ENCODE data around the gene ITIH6.
A peak's percentile ranks its signal among the peaks of the same experiment; 100 is the strongest.
"Not testable (repeated sequence)": the region's sequence is repeated elsewhere in the genome, so short reads cannot be mapped to it uniquely, and the experiment has no call there.

ITIH6 gene

GRCh38 chrX:54808605-54809483 is 10.8 kb upstream of the ITIH6 start:
- peak; percentile 67 to 78 for DNase-seq (ENCODE audit: low read depth in 1 of 2, low spot score in 1 of 2)

GRCh38 chrX:54808109-54808604 is 10.1 kb upstream of the ITIH6 start:
- DNase-seq (ENCODE audit: low read depth in 1 of 2, low spot score in 1 of 2) = peak; percentile 6 to 15

- DNase-seq (ENCODE audit: low read depth in 1 of 2, low spot score in 1 of 2) = peak; percentile 13 to 27
Observed at GRCh38 chrX:54807524-54808108, 9.6 kb upstream of the ITIH6 start, which contains the start of gene MAGED2. Gene MAGED2 (plus strand): TSS chrX:54807745. CDS start chrX:54809332, 1,587 bp downstream.

GRCh38 chrX:54799046-54799445 is 991 bp upstream of the ITIH6 start:
- no peak for DNase-seq (ENCODE audit: low read depth in 1 of 2, low spot score in 1 of 2)

- no peak for DNase-seq (ENCODE audit: low read depth in 1 of 2, low spot score in 1 of 2)
Observed at GRCh38 chrX:54794795-54795194, 3.3 kb downstream of the ITIH6 start.

- no peak for DNase-seq (ENCODE audit: low read depth in 1 of 2, low spot score in 1 of 2)
Observed at GRCh38 chrX:54794028-54794427, 4.0 kb downstream of the ITIH6 start.

- DNase-seq (ENCODE audit: low read depth in 1 of 2, low spot score in 1 of 2) = not testable (repeated sequence)
Observed at GRCh38 chrX:54789405-54789804, 8.7 kb downstream of the ITIH6 start.

- no peak for DNase-seq (ENCODE audit: low read depth in 1 of 2, low spot score in 1 of 2)
Observed at GRCh38 chrX:54788446-54788845, 9.6 kb downstream of the ITIH6 start.

GRCh38 chrX:54786967-54787366 is 11.1 kb downstream of the ITIH6 start:
- no peak for DNase-seq (ENCODE audit: low read depth in 1 of 2, low spot score in 1 of 2)

- no peak for DNase-seq (ENCODE audit: low read depth in 1 of 2, low spot score in 1 of 2)
Observed at GRCh38 chrX:54785901-54786300, 12.2 kb downstream of the ITIH6 start.

- DNase-seq (ENCODE audit: low read depth in 1 of 2, low spot score in 1 of 2) = no peak
Observed at GRCh38 chrX:54776987-54777672, 20.9 kb downstream of the ITIH6 start.

- no peak for DNase-seq (ENCODE audit: low read depth in 1 of 2, low spot score in 1 of 2)
Observed at GRCh38 chrX:54776061-54776460, 22.0 kb downstream of the ITIH6 start.

GRCh38 chrX:54774391-54775094 is 23.5 kb downstream of the ITIH6 start:
- DNase-seq (ENCODE audit: low read depth in 1 of 2, low spot score in 1 of 2) = not testable (repeated sequence)

- DNase-seq (ENCODE audit: low read depth in 1 of 2, low spot score in 1 of 2) = no peak
Observed at GRCh38 chrX:54758114-54759055, 39.7 kb downstream of the ITIH6 start.

- no peak for DNase-seq (ENCODE audit: low read depth in 1 of 2, low spot score in 1 of 2)
Observed at GRCh38 chrX:54754854-54755253, 43.2 kb downstream of the ITIH6 start.

GRCh38 chrX:54748626-54749025 is 49.4 kb downstream of the ITIH6 start:
- no peak for DNase-seq (ENCODE audit: low read depth in 1 of 2, low spot score in 1 of 2)

- no peak for DNase-seq (ENCODE audit: low read depth in 1 of 2, low spot score in 1 of 2)
Observed at GRCh38 chrX:54747733-54748393, 50.2 kb downstream of the ITIH6 start.

- no peak for DNase-seq (ENCODE audit: low read depth in 1 of 2, low spot score in 1 of 2)
Observed at GRCh38 chrX:54746928-54747327, 51.1 kb downstream of the ITIH6 start.

GRCh38 chrX:54745676-54746075 is 52.4 kb downstream of the ITIH6 start:
- DNase-seq (ENCODE audit: low read depth in 1 of 2, low spot score in 1 of 2) = no peak

All from activated T-helper 1 cell treated with anti-CD3 and anti-CD28 coated beads, Interleukin-2, amount 50 U/mL, for 16 hours (primary cell).